Osteocyte (in vitro differentiated cells): ENCODE measurements around the gene NEUROD1. TPM values are rescaled to one million over a fixed set of nuclear protein-coding genes. Genes with fewer than 3 reads are reported as not detected.

Experiments
- DNase-seq: peaks from one replicate; pipeline ENCODE4 v3.0.0; 2021; ENCODE audit warnings: mixed read lengths; ENCODE audit not compliant: unreplicated experiment; ENCODE audit errors: extremely low spot score
- H3K27ac Mint-ChIP-seq: one replicate; pipeline ENCODE4 v1.8.0; 2021; ENCODE audit warnings: mild to moderate bottlenecking, mixed read lengths; ENCODE audit not compliant: unreplicated experiment
- H3K27me3 Mint-ChIP-seq: one replicate; pipeline ENCODE4 v1.8.0; 2021; ENCODE audit warnings: mixed read lengths; ENCODE audit not compliant: unreplicated experiment
- H3K36me3 Mint-ChIP-seq: one replicate; pipeline ENCODE4 v1.8.0; 2021; ENCODE audit warnings: mixed read lengths; ENCODE audit not compliant: unreplicated experiment
- H3K4me1 Mint-ChIP-seq: one replicate; pipeline ENCODE4 v1.8.0; 2021; ENCODE audit warnings: mixed read lengths; ENCODE audit not compliant: unreplicated experiment
- H3K4me3 Mint-ChIP-seq: one replicate; pipeline ENCODE4 v1.8.0; 2021; ENCODE audit warnings: mild to moderate bottlenecking, moderate library complexity, mixed read lengths; ENCODE audit not compliant: unreplicated experiment
- H3K9me3 Mint-ChIP-seq: one replicate; pipeline ENCODE4 v1.8.0; 2021; ENCODE audit warnings: mixed read lengths; ENCODE audit not compliant: unreplicated experiment
- CTCF ChIP-seq: fragments of 200-600 bp; sonication (generic); IDR thresholded peaks from 2 replicates; pipeline ENCODE4 v1.5.0; 2021; ENCODE audit warnings: antibody characterized with exemption, mild to moderate bottlenecking, moderate library complexity
- total RNA-seq: library from RNA; stranded (reverse); gene quantifications from 2 replicates; pipeline ENCODE4 v1.2.1, GENCODE V29; 2021

NEUROD1 gene
- total RNA-seq, 1 donor from 2014 or later: not detected

- Mint-ChIP-seq H3K4me3 (peak overlapping the region; percentile 68), H3K4me1 (peaks cover 33% of the 10 kb centered on the region), H3K27ac (no peak overlapping the region), H3K9me3 (peaks cover 4% of the 10 kb centered on the region), H3K36me3 (no peaks in the 10 kb centered on the region), H3K27me3 (peaks cover 93% of the 10 kb centered on the region)
- DNase-seq: no peak
- TF ChIP-seq CTCF: no peak
Observed at GRCh38 chr2:181682795-181683517, 2.6 kb upstream of the NEUROD1 start.

GRCh38 chr2:181682026-181682789 lies 1.9 kb upstream of the NEUROD1 start:
- Mint-ChIP-seq H3K9me3 (peaks cover 4% of the 10 kb centered on the region), H3K27ac (no peak overlapping the region), H3K4me1 (peaks cover 35% of the 10 kb centered on the region), H3K36me3 (no peaks in the 10 kb centered on the region), H3K4me3 (peak overlapping the region; percentile 68), H3K27me3 (peaks cover 91% of the 10 kb centered on the region)
- no peak for DNase-seq
- no peak for TF ChIP-seq CTCF

- TF ChIP-seq CTCF: no peak
- H3K4me1 Mint-ChIP-seq: peaks cover 35% of the 10 kb centered on the region
- peaks cover 88% of the 10 kb centered on the region for H3K27me3 Mint-ChIP-seq
- peaks cover 4% of the 10 kb centered on the region for H3K9me3 Mint-ChIP-seq
- no peaks in the 10 kb centered on the region for H3K36me3 Mint-ChIP-seq
- no peak overlapping the region for H3K27ac Mint-ChIP-seq
- H3K4me3 Mint-ChIP-seq: peak overlapping the region; percentile 55
- DNase-seq: no peak
Observed at GRCh38 chr2:181680937-181681811, 857 bp upstream of the NEUROD1 start.

GRCh38 chr2:181679544-181679979 lies 755 bp downstream of the NEUROD1 start:
- H3K36me3 Mint-ChIP-seq: no peaks in the 10 kb centered on the region
- peaks cover 35% of the 10 kb centered on the region for H3K4me1 Mint-ChIP-seq
- H3K27ac Mint-ChIP-seq: no peak overlapping the region
- TF ChIP-seq CTCF: no peak
- peaks cover 4% of the 10 kb centered on the region for H3K9me3 Mint-ChIP-seq
- no peak for DNase-seq
- H3K27me3 Mint-ChIP-seq: peaks cover 86% of the 10 kb centered on the region
- no peak overlapping the region for H3K4me3 Mint-ChIP-seq
